MM.1S (cell line): ENCODE measurements around the gene TPH2.

Experiments
- DNase-seq: peaks from one replicate; pipeline ENCODE4 v3.0.0-alpha.2; 2015
- H2AFZ ChIP-seq: fragments of 300-600 bp; sonication (generic); 2 replicates; pipeline ENCODE4 v1.6.0; 2016; ENCODE audit warnings: antibody characterized with exemption, low read length
- H3F3A ChIP-seq: fragments of 300-600 bp; sonication (generic); 2 replicates; pipeline ENCODE4 v1.6.1; 2016; ENCODE audit warnings: mild to moderate bottlenecking, antibody characterized with exemption, low read length, moderate library complexity, mixed read lengths; ENCODE audit not compliant: insufficient read depth
- H3K27ac ChIP-seq: fragments of 300-600 bp; sonication (generic); 2 replicates; pipeline ENCODE4 v1.5.1; 2016; ENCODE audit warnings: mild to moderate bottlenecking, low read length
- H3K27me3 ChIP-seq: fragments of 300-600 bp; sonication (generic); replicated peaks from 2 replicates; pipeline ENCODE4 v1.6.0; 2016; ENCODE audit warnings: low read length; ENCODE audit not compliant: insufficient read depth
- H3K36me3 ChIP-seq: fragments of 300-600 bp; sonication (generic); replicated peaks from 2 replicates; pipeline ENCODE4 v1.6.1; 2016; ENCODE audit warnings: mild to moderate bottlenecking, low read length, mixed read lengths; ENCODE audit not compliant: insufficient read depth
- H3K4me1 ChIP-seq: fragments of 300-600 bp; sonication (generic); 2 replicates; pipeline ENCODE4 v1.6.1; 2016; ENCODE audit warnings: low read length, mixed read lengths
- H3K4me2 ChIP-seq: fragments of 300-600 bp; sonication (generic); 2 replicates; pipeline ENCODE4 v1.6.0; 2016; ENCODE audit warnings: low read depth, low read length
- H3K4me3 ChIP-seq: fragments of 300-600 bp; sonication (generic); 2 replicates; pipeline ENCODE4 v1.5.1; 2016; ENCODE audit warnings: low read length, mixed read lengths
- H3K79me2 ChIP-seq: fragments of 300-600 bp; sonication (generic); 2 replicates; pipeline ENCODE4 v1.6.1; 2016; ENCODE audit warnings: mixed run types, low read length, mixed read lengths
- H3K9ac ChIP-seq: fragments of 300-600 bp; sonication (generic); 2 replicates; pipeline ENCODE4 v1.6.1; 2016; ENCODE audit warnings: low read length, mixed read lengths
- H3K9me2 ChIP-seq: fragments of 300-600 bp; sonication (generic); replicated peaks from 2 replicates; pipeline ENCODE4 v1.6.1; 2016; ENCODE audit warnings: mild to moderate bottlenecking, low read length, mixed read lengths; ENCODE audit not compliant: insufficient read depth
- H3K9me3 ChIP-seq: fragments of 300-600 bp; sonication (generic); replicated peaks from 2 replicates; pipeline ENCODE4 v1.6.1; 2016; ENCODE audit warnings: mild to moderate bottlenecking, low read length, mixed read lengths; ENCODE audit not compliant: insufficient read depth
- H4K20me1 ChIP-seq: fragments of 300-600 bp; sonication (generic); 2 replicates; pipeline ENCODE4 v1.6.1; 2016; ENCODE audit warnings: mild to moderate bottlenecking, low read length, moderate library complexity, mixed read lengths; ENCODE audit not compliant: insufficient read depth
- EZH2 ChIP-seq: fragments of 300-600 bp; sonication (generic); optimal IDR thresholded peaks from 2 replicates; pipeline ENCODE3; 2017; ENCODE audit warnings: low read depth, mild to moderate bottlenecking, antibody characterized with exemption, low read length, mixed read lengths
- EZH2phosphoT487 ChIP-seq: fragments of 300-600 bp; sonication (generic); IDR thresholded peaks from 2 replicates; pipeline ENCODE4 v1.6.1; 2018; ENCODE audit warnings: antibody characterized with exemption, low read length
- TF ChIP-seq, protein P1 (sequence below): fragments of 300-600 bp; sonication (generic); IDR thresholded peaks from 2 replicates; pipeline ENCODE4 v1.5.1; 2016; ENCODE audit warnings: antibody characterized with exemption, low read length, mixed read lengths

TPH2 gene

GRCh38 chr12:71938728-71939385, at the start of gene TPH2:
TSS of gene TPH2 (plus strand) at chr12:71938845. CDS start at chr12:71938987, 142 bp downstream.
- Histone ChIP-seq H3K9me3 (no peaks in the 10 kb centered on the region), H3F3A (no peaks in the 10 kb centered on the region), H4K20me1 (no peaks in the 10 kb centered on the region), H3K9ac (no peak within 1 kb of the TSS), H3K27ac (no peak within 1 kb of the TSS), H3K4me2 (no peak within 1 kb of the TSS), H2AFZ (no peak within 1 kb of the TSS), H3K27me3 (no peaks in the 10 kb centered on the region), H3K9me2 (no peaks in the 10 kb centered on the region), H3K36me3 (no peaks in the 10 kb centered on the region), H3K79me2 (no peaks in the 10 kb centered on the region), H3K4me1 (no peaks in the 10 kb centered on the region), H3K4me3 (no peak within 1 kb of the TSS)
- TF ChIP-seq, protein P1, sequence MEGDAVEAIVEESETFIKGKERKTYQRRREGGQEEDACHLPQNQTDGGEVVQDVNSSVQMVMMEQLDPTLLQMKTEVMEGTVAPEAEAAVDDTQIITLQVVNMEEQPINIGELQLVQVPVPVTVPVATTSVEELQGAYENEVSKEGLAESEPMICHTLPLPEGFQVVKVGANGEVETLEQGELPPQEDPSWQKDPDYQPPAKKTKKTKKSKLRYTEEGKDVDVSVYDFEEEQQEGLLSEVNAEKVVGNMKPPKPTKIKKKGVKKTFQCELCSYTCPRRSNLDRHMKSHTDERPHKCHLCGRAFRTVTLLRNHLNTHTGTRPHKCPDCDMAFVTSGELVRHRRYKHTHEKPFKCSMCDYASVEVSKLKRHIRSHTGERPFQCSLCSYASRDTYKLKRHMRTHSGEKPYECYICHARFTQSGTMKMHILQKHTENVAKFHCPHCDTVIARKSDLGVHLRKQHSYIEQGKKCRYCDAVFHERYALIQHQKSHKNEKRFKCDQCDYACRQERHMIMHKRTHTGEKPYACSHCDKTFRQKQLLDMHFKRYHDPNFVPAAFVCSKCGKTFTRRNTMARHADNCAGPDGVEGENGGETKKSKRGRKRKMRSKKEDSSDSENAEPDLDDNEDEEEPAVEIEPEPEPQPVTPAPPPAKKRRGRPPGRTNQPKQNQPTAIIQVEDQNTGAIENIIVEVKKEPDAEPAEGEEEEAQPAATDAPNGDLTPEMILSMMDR: peak; percentile 41
- no peak for TF ChIP-seq EZH2
- peak; percentile 44 for DNase-seq

DNA sequence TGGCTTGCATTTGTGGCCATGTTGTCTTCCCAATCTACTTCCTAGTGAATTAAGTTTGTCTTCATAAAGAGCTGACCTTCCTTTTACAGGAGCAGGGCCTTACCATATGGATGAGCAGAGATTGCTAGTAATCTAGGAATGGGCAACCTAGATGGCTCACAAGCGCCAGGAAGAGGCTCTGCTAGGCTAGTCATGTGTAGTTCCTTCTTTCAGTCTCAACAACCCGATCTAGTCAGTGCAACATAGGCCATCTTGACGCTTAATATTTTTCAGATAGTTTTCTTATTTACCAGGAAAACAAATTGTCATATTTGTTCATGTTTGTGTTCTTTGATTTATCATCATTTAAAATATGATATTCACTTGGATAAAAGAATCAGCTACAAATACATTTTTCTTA, 48.2 kb upstream of the TPH2 start:
- Histone ChIP-seq H3K27ac (no peak overlapping the region), H3K4me3 (no peak overlapping the region), H3K36me3 (no peaks in the 10 kb centered on the region), H3K79me2 (no peaks in the 10 kb centered on the region), H3F3A (no peaks in the 10 kb centered on the region), H2AFZ (no peak overlapping the region), H3K9me3 (no peaks in the 10 kb centered on the region), H3K9ac (no peak overlapping the region), H3K4me1 (no peaks in the 10 kb centered on the region), H3K9me2 (no peaks in the 10 kb centered on the region), H3K4me2 (no peak overlapping the region), H3K27me3 (no peaks in the 10 kb centered on the region), H4K20me1 (no peaks in the 10 kb centered on the region; the same call in 1 of the 2 replicates)
- TF ChIP-seq EZH2phosphoT487 (no peak), EZH2 (no peak)
- TF ChIP-seq, protein P1: no peak
- no peak for DNase-seq

DNA sequence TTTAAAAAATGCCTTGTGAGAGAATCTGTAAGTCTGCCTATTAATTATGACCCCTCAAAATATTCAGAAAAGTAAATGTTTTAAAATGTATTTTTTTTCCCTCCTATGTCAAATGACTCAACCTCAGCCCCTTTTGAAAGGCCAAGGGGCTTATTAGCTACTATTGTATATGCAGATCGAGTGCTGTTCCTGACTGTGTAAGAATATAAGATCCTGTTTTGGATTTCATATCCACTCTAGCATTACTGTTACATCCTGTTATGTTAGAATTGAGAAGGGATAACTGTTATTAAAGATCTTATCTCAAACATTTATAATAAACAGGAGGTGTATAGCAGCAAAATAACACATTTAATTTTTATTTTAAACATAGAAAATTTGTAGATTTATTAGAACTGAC, 46.6 kb upstream of the TPH2 start:
- Histone ChIP-seq H3K4me3 (no peak overlapping the region), H3K9me2 (no peaks in the 10 kb centered on the region), H3K4me1 (no peaks in the 10 kb centered on the region), H3F3A (no peaks in the 10 kb centered on the region), H3K36me3 (no peaks in the 10 kb centered on the region), H3K4me2 (no peak overlapping the region), H3K27me3 (no peaks in the 10 kb centered on the region), H3K79me2 (no peaks in the 10 kb centered on the region), H4K20me1 (no peaks in the 10 kb centered on the region; the same call in 1 of the 2 replicates), H3K9ac (no peak overlapping the region), H3K27ac (no peak overlapping the region), H2AFZ (no peak overlapping the region), H3K9me3 (no peaks in the 10 kb centered on the region)
- DNase-seq: no peak
- no peak for TF ChIP-seq EZH2
- TF ChIP-seq EZH2phosphoT487: no peak
- TF ChIP-seq, protein P1: no peak
